Right renal cortex interstitium (tissue), 3 donors: ENCODE data around the gene C9orf72. TPM values are rescaled to one million over a fixed set of nuclear protein-coding genes. Genes with fewer than 3 reads are reported as not detected.
A peak's percentile ranks its signal among the peaks of the same experiment; 100 is the strongest.

Experiments used
- DNase-seq, 3 donors: peaks; one replicate each; pipeline ENCODE4 v3.0.0-alpha.2; 2013; ENCODE audit warnings: low read depth in 3 of 3, low spot score in 2 of 3
- polyA plus RNA-seq, 3 donors: library from polyadenylated mRNA; unstranded; fragments of 120-200 nt; gene quantifications; one replicate each; pipeline ENCODE4 v1.2.1, GENCODE V29; 2013; ENCODE audit not compliant: insufficient read length in 3 of 3

Gene C9orf72
- polyA plus RNA-seq, 3 donors: 18.3 to 20.4 (median 19.8) TPM

GRCh38 chr9:27582794-27583193 lies 9.5 kb upstream of the C9orf72 start:
- no peak for DNase-seq

GRCh38 chr9:27581826-27582225 lies 8.5 kb upstream of the C9orf72 start:
- DNase-seq: no peak

- DNase-seq: peak; percentile 93 to 96 (median 95)
These were observed 631 bp upstream of the C9orf72 start for GRCh38 chr9:27573634-27574590.

- peak in 2 of 3 donors; percentile 40 to 48 for DNase-seq
These were observed 739 bp downstream of the C9orf72 start for GRCh38 chr9:27572566-27572917.

GRCh38 chr9:27572061-27572460 lies 1.2 kb downstream of the C9orf72 start:
- peak in 2 of 3 donors; percentile 10 to 12 for DNase-seq

GRCh38 chr9:27571011-27571410 lies 2.3 kb downstream of the C9orf72 start:
- DNase-seq: no peak

GRCh38 chr9:27569406-27569805 lies 3.9 kb downstream of the C9orf72 start:
- no peak for DNase-seq

- DNase-seq: no peak
These were observed 7.2 kb downstream of the C9orf72 start for GRCh38 chr9:27566118-27566517.

- no peak for DNase-seq
These were observed 7.6 kb downstream of the C9orf72 start for GRCh38 chr9:27565696-27566095.

GRCh38 chr9:27564670-27565069 lies 8.6 kb downstream of the C9orf72 start:
- DNase-seq: no peak

GRCh38 chr9:27563738-27564430 lies 9.4 kb downstream of the C9orf72 start:
- no peak for DNase-seq

GRCh38 chr9:27561685-27562084 lies 11.6 kb downstream of the C9orf72 start:
- no peak for DNase-seq

GRCh38 chr9:27560457-27560856 lies 12.8 kb downstream of the C9orf72 start:
- DNase-seq: no peak

- DNase-seq: no peak
These were observed 15.0 kb downstream of the C9orf72 start for GRCh38 chr9:27558307-27558706.

- no peak for DNase-seq
These were observed 16.8 kb downstream of the C9orf72 start for GRCh38 chr9:27556470-27556869.

GRCh38 chr9:27554712-27555111 lies 18.6 kb downstream of the C9orf72 start:
- DNase-seq: no peak

- DNase-seq: no peak
These were observed 24.0 kb downstream of the C9orf72 start for GRCh38 chr9:27549196-27549755.

GRCh38 chr9:27548055-27548741 lies 25.1 kb downstream of the C9orf72 start:
- DNase-seq: no peak

GRCh38 chr9:27545471-27545870 lies 27.8 kb downstream of the C9orf72 start:
- DNase-seq: no peak

GRCh38 chr9:27542508-27542907 lies 30.8 kb downstream of the C9orf72 start:
- no peak for DNase-seq

GRCh38 chr9:27541740-27542139 lies 31.5 kb downstream of the C9orf72 start:
- no peak for DNase-seq
